AG09309 (cell line): ENCODE data around the gene ARL10.

Experiments used
- DNase-seq: peaks from one replicate; pipeline ENCODE4 v3.0.0-alpha.2; 2010; ENCODE audit warnings: low read depth
- H3K4me3 ChIP-seq: 2 replicates; pipeline ENCODE4 v1.5.1; 2011; ENCODE audit warnings: mild to moderate bottlenecking, low read depth, low read length, moderate library complexity; ENCODE audit not compliant: control insufficient read depth
- CTCF ChIP-seq: IDR thresholded peaks from 2 replicates; pipeline ENCODE4 v1.5.1; 2011; ENCODE audit warnings: mild to moderate bottlenecking, low read depth, low read length, inconsistent platforms; ENCODE audit not compliant: insufficient read depth, control insufficient read depth; ENCODE audit errors: missing control alignments

The ARL10 gene

GRCh38 chr5:176415952-176416924, 51.0 kb downstream of the ARL10 start, which contains the start of gene CLTB:
CLTB (minus strand) TSS chr5:176416539; CDS start chr5:176416363, 176 bp downstream.
- DNase-seq = no peak
- H3K4me3 ChIP-seq = peak within 1 kb of the TSS; percentile 59
- TF ChIP-seq CTCF = no peak

- DNase-seq = no peak
- no peak for TF ChIP-seq CTCF
- H3K4me3 ChIP-seq = no peak overlapping the region
Measured at GRCh38 chr5:176416965-176417364, 51.7 kb downstream of the ARL10 start.

GRCh38 chr5:176418251-176418650, 53.0 kb downstream of the ARL10 start:
- DNase-seq = no peak
- H3K4me3 ChIP-seq = no peak overlapping the region
- TF ChIP-seq CTCF = no peak

- DNase-seq = no peak
- no peak overlapping the region for H3K4me3 ChIP-seq
Measured at GRCh38 chr5:176420086-176420485, 54.8 kb downstream of the ARL10 start.

GRCh38 chr5:176420972-176421544, 55.8 kb downstream of the ARL10 start:
- no peak for DNase-seq
- TF ChIP-seq CTCF = no peak
- no peak overlapping the region for H3K4me3 ChIP-seq

More at GRCh38 chr5:176420086-176420485, 54.8 kb downstream of the ARL10 start:
- TF ChIP-seq CTCF = no peak

GRCh38 chr5:176424181-176424580, 58.9 kb downstream of the ARL10 start:
- no peak for DNase-seq
- no peak overlapping the region for H3K4me3 ChIP-seq
- no peak for TF ChIP-seq CTCF
